HepG2 (cell line): Measurements from ENCODE around the gene WWC1. TPM values are rescaled to one million over a fixed set of nuclear protein-coding genes. Genes with fewer than 3 reads are reported as not detected.

Experiments used
- ADNP ChIP-seq: sonication (generic); formaldehyde crosslinking; IDR thresholded peaks from 2 replicates; pipeline ENCODE4 v1.4.0; 2020; ENCODE audit warnings: missing genetic modification reagents
- ATF1 ChIP-seq: IDR thresholded peaks from 2 replicates; pipeline ENCODE4 v1.6.1; 2016; ENCODE audit warnings: mild to moderate bottlenecking, control low read depth
- BATF2 ChIP-seq: sonication (generic); formaldehyde crosslinking; IDR thresholded peaks from 2 replicates; pipeline ENCODE4 v1.8.0; 2022; ENCODE audit warnings: mild to moderate bottlenecking, missing genetic modification reagents, moderate library complexity
- CBFB ChIP-seq: sonication (generic); formaldehyde crosslinking; IDR thresholded peaks from 2 replicates; pipeline ENCODE4 v1.4.0; 2020; ENCODE audit warnings: missing genetic modification reagents
- CCAR2 ChIP-seq: fragments of 200-400 bp; formaldehyde crosslinking; optimal IDR thresholded peaks from 2 replicates; pipeline ENCODE3; 2018; ENCODE audit warnings: low read depth, mild to moderate bottlenecking, low read length, moderate library complexity
- CREBL2 ChIP-seq: sonication (generic); formaldehyde crosslinking; IDR thresholded peaks from 2 replicates; pipeline ENCODE4 v1.8.1; 2023; ENCODE audit warnings: missing genetic modification reagents, mild to moderate bottlenecking, borderline replicate concordance
- DBP ChIP-seq: sonication (generic); formaldehyde crosslinking; IDR thresholded peaks from 2 replicates; pipeline ENCODE4 v1.4.0; 2020; ENCODE audit warnings: missing genetic modification reagents; ENCODE audit errors: not compliant biosample characterization
- ETV5 ChIP-seq: IDR thresholded peaks from 2 replicates; pipeline ENCODE4 v1.6.1; 2018; ENCODE audit warnings: missing biosample characterization, missing genetic modification reagents, inconsistent platforms, borderline replicate concordance
- HMGXB4 ChIP-seq, 2 experiments: sonication (generic) in 1 of 2; formaldehyde crosslinking in 1 of 2; IDR thresholded peaks; 2 replicates each; pipeline versions ENCODE4 v1.4.0 to v1.6.1; 2018 to 2020; ENCODE audit warnings: missing genetic modification reagents in 2 of 2, borderline replicate concordance in 1 of 2, low read depth in 1 of 2, mild to moderate bottlenecking in 1 of 2, missing biosample characterization in 1 of 2
- HOXA5 ChIP-seq: sonication (generic); formaldehyde crosslinking; IDR thresholded peaks from 2 replicates; pipeline ENCODE4 v1.4.0; 2020; ENCODE audit warnings: missing genetic modification reagents
- KDM5A ChIP-seq: fragments of 200-600 bp; sonication (generic); IDR thresholded peaks from 2 replicates; pipeline ENCODE4 v1.7.0; 2018; ENCODE audit warnings: antibody characterized with exemption, mild to moderate bottlenecking, low read length, borderline replicate concordance
- KLF15 ChIP-seq: sonication (generic); formaldehyde crosslinking; IDR thresholded peaks from 2 replicates; pipeline ENCODE4 v1.8.1; 2023; ENCODE audit warnings: borderline replicate concordance, mild to moderate bottlenecking, inconsistent platforms, missing genetic modification reagents, mixed read lengths
- MLLT10 ChIP-seq: sonication (generic); formaldehyde crosslinking; IDR thresholded peaks from 2 replicates; pipeline ENCODE4 v1.4.0; 2020; ENCODE audit warnings: missing genetic modification reagents
- MTA3 ChIP-seq: sonication (generic); formaldehyde crosslinking; IDR thresholded peaks from 2 replicates; pipeline ENCODE4 v1.4.0; 2020; ENCODE audit warnings: missing genetic modification reagents
- MYC ChIP-seq: sonication (generic); formaldehyde crosslinking; IDR thresholded peaks from 2 replicates; pipeline ENCODE4 v1.9.0; 2021; ENCODE audit warnings: missing genetic modification reagents, borderline replicate concordance
- PCBP1 ChIP-seq: fragments of 200-400 bp; formaldehyde crosslinking; IDR thresholded peaks from 2 replicates; pipeline ENCODE4 v1.6.1; 2017; ENCODE audit warnings: mild to moderate bottlenecking, low read depth, low read length, borderline replicate concordance
- RBM39 ChIP-seq: fragments of 200-400 bp; formaldehyde crosslinking; IDR thresholded peaks from one replicate; pipeline ENCODE4 v1.6.1; 2018; ENCODE audit warnings: antibody characterized with exemption, mild to moderate bottlenecking, low read depth, low read length; ENCODE audit not compliant: poor library complexity, severe bottlenecking
- ZBTB3 ChIP-seq: sonication (generic); formaldehyde crosslinking; IDR thresholded peaks from 2 replicates; pipeline ENCODE4 v1.4.0; 2020; ENCODE audit warnings: low read depth, mild to moderate bottlenecking, moderate library complexity, missing genetic modification reagents, borderline replicate concordance
- ZNF234 ChIP-seq: sonication (generic); formaldehyde crosslinking; conservative IDR thresholded peaks from 2 replicates; pipeline ENCODE4 v1.5.1; 2020; ENCODE audit warnings: mild to moderate bottlenecking, missing genetic modification reagents
- ZNF317 ChIP-seq: sonication (generic); formaldehyde crosslinking; IDR thresholded peaks from 2 replicates; pipeline ENCODE4 v1.5.0; 2020; ENCODE audit warnings: mild to moderate bottlenecking, missing genetic modification reagents
- ZNF331 ChIP-seq: sonication (generic); formaldehyde crosslinking; IDR thresholded peaks from 2 replicates; pipeline ENCODE4 v1.4.0; 2020; ENCODE audit warnings: missing genetic modification reagents
- ZNF354B ChIP-seq: sonication (generic); formaldehyde crosslinking; IDR thresholded peaks from 2 replicates; pipeline ENCODE4 v1.8.0; 2022; ENCODE audit warnings: mild to moderate bottlenecking, missing genetic modification reagents
- ZNF552 ChIP-seq: sonication (generic); formaldehyde crosslinking; IDR thresholded peaks from 2 replicates; pipeline ENCODE4 v1.9.0; 2022; ENCODE audit warnings: missing genetic modification reagents, mild to moderate bottlenecking, borderline replicate concordance
- ZNF674 ChIP-seq: sonication (generic); formaldehyde crosslinking; IDR thresholded peaks from 2 replicates; pipeline ENCODE4 v1.5.0; 2020; ENCODE audit warnings: low read depth, mild to moderate bottlenecking, missing genetic modification reagents
- ZNF788 ChIP-seq: sonication (generic); formaldehyde crosslinking; IDR thresholded peaks from 2 replicates; pipeline ENCODE4 v1.5.0; 2020; ENCODE audit warnings: mild to moderate bottlenecking, missing genetic modification reagents, borderline replicate concordance
- polyA plus RNA-seq, 8 experiments: library from polyadenylated mRNA; depleted of rRNA in 3 of 8; stranded (reverse) in 7 of 8; unstranded in 1 of 8; fragments of >200 nt; fragmentation: Illumina TruSeq in 4 of 8; extraction: Trizol in 4 of 8; gene quantifications; 2 replicates each; pipeline versions ENCODE4 v1.2.1 to v1.2.3, GENCODE V29; 2011 to 2016; ENCODE audit warnings: low read depth in 4 of 8, missing spikeins in 1 of 8, mixed read lengths in 1 of 8; ENCODE audit not compliant: insufficient read depth in 1 of 8
- total RNA-seq, 5 experiments: library from RNA; depleted of rRNA; stranded (reverse); fragments of >200 nt; fragmentation: Illumina TruSeq; extraction: Trizol; gene quantifications; 2 replicates each; pipeline ENCODE4 v1.2.3, GENCODE V29; 2016; ENCODE audit warnings: low read depth in 1 of 5

WWC1 gene
- total and polyA plus RNA-seq, 2 of the 13 experiments (the other 11 are each of a cell fraction or from before 2014, with no cell fraction given), result 8.3 to 17.9 TPM

- TF ChIP-seq KLF15 (no peak), BATF2 (CRISPR knock-in tag) (no peak), KDM5A (no peak), ZNF331 (CRISPR knock-in tag) (peak; percentile 41; the same call in 1 of the 2 replicates), DBP (CRISPR knock-in tag) (no peak), ZNF788 (CRISPR knock-in tag) (peak; percentile 37; the same call in 1 of the 2 replicates), CCAR2 (no peak), CBFB (CRISPR knock-in tag) (no peak), CREBL2 (CRISPR knock-in tag) (no peak), HOXA5 (0 out of 2 replicates have a peak, but pooled peaks have one; percentile 36), HMGXB4 (CRISPR knock-in tag; IDR thresholded peaks at IDR 0.05; ENCODE audit: borderline replicate concordance in 1 of 2, low read depth in 1 of 2) (peak; percentile 80 to 88), ZNF317 (CRISPR knock-in tag) (no peak), ATF1 (CRISPR knock-in tag) (no peak), ZNF354B (CRISPR knock-in tag) (no peak), ZNF234 (no peak), RBM39 (no peak), ZNF552 (CRISPR knock-in tag) (no peak), MYC (peak; percentile 31; the same call in 1 of the 2 replicates), MTA3 (CRISPR knock-in tag) (no peak), PCBP1 (no peak), ZBTB3 (CRISPR knock-in tag) (no peak), ZNF674 (CRISPR knock-in tag) (no peak), ETV5 (CRISPR knock-in tag) (peak; percentile 72; the same call in 1 of the 2 replicates), ADNP (CRISPR knock-in tag) (no peak), MLLT10 (CRISPR knock-in tag) (no peak)
Measured at GRCh38 chr5:168291342-168291963, at the start of gene WWC1 (continued).
